H7 (cell line): ENCODE results near the gene NCAPD3. TPM values are rescaled to one million over a fixed set of nuclear protein-coding genes. Genes with fewer than 3 reads are reported as not detected.
"Not testable (repeated sequence)": the region's sequence is repeated elsewhere in the genome, so short reads cannot be mapped to it uniquely, and the experiment has no call there.

Experiments used
- DNase-seq: peaks from one replicate; pipeline ENCODE4 v3.0.0; 2012
- H3K27me3 ChIP-seq: 2 replicates; pipeline ENCODE4 v1.6.0; 2011; ENCODE audit warnings: mild to moderate bottlenecking, low read length; ENCODE audit not compliant: control insufficient read depth, insufficient read depth
- H3K36me3 ChIP-seq: replicated peaks from 2 replicates; pipeline ENCODE4 v1.5.1; 2011; ENCODE audit warnings: low read length; ENCODE audit not compliant: control insufficient read depth, insufficient read depth
- H3K4me3 ChIP-seq: 2 replicates; pipeline ENCODE4 v1.5.1; 2011; ENCODE audit warnings: low read depth, mild to moderate bottlenecking, control low read depth, low read length, moderate library complexity; ENCODE audit not compliant: insufficient read depth
- total RNA-seq: library from RNA; depleted of rRNA; stranded (reverse); fragments of >200 nt; shearing (Covaris generic); gene quantifications from 2 replicates; pipeline ENCODE4 v1.2.3, GENCODE V29; 2014; rRNA removed

The NCAPD3 gene
- total RNA-seq, 1 experiment from 2014 or later, result 68.2 TPM

DNA sequence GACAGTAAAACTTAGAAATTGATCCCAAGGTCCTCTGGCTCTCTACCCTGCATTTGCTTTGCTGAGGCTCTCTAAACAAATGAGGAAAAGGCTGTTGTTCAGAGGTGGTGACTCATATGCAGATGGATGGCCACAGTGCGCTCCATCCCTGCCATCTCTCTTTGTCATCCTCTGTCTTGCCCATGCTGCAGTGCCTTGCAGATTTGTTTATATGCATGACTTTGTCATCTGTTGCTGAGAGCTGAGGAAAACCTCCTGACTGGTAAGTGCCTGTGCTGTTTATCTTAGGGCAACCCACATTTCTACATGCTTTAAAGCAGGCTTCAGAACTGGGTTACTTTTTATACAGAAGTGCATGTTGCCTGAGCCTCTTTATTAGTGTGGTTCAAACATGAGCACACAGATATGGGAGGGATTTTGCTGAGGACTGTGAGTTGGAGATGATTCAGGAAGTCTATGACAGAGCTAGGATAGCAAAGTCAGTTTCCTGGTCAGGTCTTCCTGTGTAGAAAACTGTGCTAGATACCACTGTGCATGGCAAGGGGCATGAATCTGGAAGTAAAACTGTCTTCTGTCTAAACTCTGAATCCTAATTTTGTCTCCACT is 97.4 kb downstream of the NCAPD3 start:
- H3K4me3 ChIP-seq, result no peak overlapping the region
- H3K36me3 ChIP-seq, result no peaks in the 10 kb centered on the region
- H3K27me3 ChIP-seq, result peaks cover 2% of the 10 kb centered on the region
- peak; percentile 62 for DNase-seq

DNA sequence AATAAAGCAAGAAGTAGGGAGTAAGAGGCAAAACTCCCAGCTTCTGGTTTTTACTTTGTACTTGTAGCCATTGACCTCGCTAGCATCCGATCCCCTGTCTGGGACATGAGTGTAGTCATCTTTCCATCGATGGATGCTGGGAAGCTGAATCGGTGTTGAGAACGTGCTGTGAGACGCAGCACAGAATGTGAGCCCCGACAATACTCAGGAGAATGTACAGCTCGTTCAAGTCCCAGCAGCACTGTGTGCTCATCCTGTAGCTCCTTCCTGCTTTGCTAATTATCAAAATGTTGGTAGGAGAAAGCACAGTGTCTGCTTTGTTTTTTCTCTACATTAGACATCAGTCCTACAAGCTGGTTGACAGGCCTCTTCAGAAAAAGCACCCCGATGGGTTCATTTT is 98.3 kb downstream of the NCAPD3 start:
- no peak for DNase-seq
- Histone ChIP-seq H3K27me3 (peaks cover 2% of the 10 kb centered on the region), H3K36me3 (no peaks in the 10 kb centered on the region), H3K4me3 (no peak overlapping the region)

DNA sequence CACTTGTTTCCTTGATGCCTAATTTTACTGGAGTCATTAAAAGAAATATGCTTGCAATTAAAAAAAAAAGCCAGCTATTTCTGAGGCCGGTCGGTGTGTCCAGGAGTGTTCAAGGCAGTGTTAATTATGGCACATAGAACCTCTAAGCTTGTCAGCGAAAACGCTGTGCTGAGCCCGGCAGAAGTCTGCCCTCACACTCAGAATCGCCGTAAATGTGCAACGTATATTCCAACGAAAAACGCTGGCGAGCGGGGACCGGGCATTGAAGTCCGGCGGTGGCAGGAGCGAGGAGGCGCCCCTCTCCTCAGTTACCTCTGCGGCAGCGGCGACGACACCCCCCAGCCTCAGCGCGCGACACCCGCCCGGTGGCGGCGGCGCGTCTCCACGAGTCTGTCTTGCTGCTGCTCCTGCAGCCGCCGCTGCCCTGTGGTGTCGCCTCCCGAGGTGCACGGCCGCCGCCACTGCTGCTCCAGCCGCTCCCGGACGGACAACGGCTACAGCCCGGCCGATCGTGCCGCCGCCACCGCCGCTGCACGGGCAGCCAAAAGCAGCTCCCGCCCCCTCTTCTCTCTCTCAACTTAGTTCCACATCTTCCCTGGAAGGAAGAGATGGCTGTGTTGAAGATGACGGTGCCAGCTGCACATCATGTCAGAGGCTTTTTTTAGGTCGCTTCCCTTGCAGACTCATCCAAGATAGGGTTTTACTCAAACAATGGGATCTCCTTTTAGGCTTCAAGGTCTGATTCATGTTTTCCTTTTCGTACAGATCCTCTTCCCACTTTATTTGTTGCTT is 98.9 kb downstream of the NCAPD3 start:
- Histone ChIP-seq H3K27me3 (peaks cover 2% of the 10 kb centered on the region), H3K36me3 (no peaks in the 10 kb centered on the region), H3K4me3 (peak overlapping the region; percentile 14; the same call in 1 of the 2 replicates)
- peak; percentile 85 for DNase-seq

DNA sequence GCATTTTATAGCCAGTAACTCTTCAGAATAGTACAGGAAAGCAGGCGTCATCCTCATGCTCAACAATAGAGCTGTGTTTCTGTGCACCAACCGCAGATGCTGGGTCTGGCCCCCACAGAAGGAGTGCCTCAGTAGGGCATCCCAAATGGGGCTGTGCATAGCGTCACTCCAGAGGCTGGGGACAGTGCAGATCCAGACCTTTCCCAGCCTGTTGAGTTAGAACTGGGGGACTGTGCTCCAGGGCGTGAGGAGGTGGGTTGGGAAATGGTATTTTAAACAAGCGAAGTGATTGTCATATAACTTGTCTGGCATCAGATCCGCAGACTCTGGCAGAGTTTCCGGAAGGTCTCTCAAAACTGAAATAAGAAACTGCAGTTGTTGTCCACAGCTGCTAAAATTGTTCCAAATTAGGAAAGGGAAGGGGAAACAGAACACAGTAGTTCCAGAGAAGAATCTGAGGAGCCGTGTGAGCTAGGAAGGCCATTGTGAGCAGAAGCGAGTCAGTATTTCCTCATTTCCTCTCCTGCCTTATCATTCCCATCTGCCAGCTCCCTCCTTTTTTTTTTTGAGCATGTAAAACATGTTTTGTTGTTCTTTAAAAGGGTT is 102.7 kb downstream of the NCAPD3 start:
- Histone ChIP-seq H3K4me3 (no peak overlapping the region), H3K36me3 (no peaks in the 10 kb centered on the region), H3K27me3 (peaks cover 2% of the 10 kb centered on the region)
- DNase-seq, result no peak

DNA sequence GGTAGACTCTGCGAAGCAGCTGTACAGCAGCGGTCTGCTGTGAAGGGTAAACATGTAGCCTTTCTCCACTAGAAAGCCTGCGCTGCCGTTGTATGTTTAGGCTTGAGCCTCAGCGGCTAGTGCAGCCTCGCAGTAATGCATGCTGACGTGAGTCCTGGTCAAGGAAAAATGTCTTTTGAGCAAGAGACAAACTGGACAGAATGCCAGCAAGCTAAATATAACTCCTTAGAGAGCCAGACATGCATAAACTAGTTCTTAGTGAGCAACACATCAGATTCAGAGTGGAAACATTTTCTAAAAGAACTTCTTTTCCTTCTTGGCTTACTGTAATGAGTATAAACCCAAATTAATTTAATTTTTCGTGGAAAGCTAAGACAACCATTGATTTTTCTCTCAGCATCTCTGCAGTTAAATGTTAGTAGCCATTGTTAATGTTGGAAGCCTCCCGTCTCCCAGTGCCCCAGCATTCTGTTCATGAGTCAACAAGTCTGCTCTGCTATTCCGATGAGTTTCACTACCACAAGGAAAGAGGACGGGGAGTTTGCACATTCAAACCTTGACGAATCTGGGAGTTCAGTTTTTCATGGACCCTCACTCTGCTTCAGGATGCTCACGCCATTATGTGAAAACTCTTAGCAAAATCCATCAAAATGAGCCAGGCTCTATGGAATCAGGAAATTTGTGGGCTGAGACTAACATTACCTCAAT is 103.5 kb downstream of the NCAPD3 start:
- Histone ChIP-seq H3K4me3 (no peak overlapping the region), H3K27me3 (peaks cover 2% of the 10 kb centered on the region), H3K36me3 (no peaks in the 10 kb centered on the region)
- DNase-seq, result no peak

DNA sequence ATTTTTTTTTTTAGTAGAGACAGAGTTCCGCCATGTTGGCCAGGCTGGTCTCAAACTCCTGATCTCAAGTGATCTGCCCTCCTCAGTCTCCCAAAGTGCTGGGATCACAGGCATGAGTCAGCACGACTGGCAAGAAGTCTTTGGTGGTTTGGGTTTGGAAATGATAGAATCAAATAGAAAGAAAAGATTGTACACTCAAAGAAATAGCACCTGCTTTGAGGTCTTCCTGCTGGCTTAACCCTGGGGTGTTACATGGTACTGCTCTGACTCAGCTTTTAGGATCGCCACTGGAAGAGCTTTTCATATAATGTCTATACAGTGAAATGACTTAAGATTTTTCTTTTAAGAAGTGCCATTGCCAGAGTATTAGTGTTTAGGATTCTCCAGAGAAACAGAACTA is 104.7 kb downstream of the NCAPD3 start:
- DNase-seq, result no peak
- Histone ChIP-seq H3K27me3 (no peaks in the 10 kb centered on the region), H3K4me3 (no peak overlapping the region), H3K36me3 (no peaks in the 10 kb centered on the region)

DNA sequence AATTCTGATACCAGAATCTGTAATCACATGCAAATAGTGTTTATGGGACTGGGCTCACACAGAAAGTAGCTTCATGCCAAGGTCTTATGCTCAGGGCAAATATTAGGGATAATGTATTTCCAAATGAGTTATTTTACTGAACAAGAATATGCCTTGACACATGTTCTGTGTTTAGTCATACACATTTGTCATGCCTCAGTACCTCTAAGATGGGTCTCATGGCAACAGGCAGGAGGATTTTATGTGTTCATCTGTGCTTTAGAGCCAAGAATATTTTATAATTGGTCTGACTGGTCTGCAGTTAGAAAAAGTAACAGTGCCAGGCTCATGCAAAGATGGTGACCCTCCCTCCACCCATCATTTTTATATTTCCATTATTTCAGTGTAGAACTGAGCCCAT is 105.8 kb downstream of the NCAPD3 start:
- no peak for DNase-seq
- no peaks in the 10 kb centered on the region for H3K36me3 ChIP-seq
- H3K27me3 ChIP-seq, result no peaks in the 10 kb centered on the region
- no peak overlapping the region for H3K4me3 ChIP-seq

DNA sequence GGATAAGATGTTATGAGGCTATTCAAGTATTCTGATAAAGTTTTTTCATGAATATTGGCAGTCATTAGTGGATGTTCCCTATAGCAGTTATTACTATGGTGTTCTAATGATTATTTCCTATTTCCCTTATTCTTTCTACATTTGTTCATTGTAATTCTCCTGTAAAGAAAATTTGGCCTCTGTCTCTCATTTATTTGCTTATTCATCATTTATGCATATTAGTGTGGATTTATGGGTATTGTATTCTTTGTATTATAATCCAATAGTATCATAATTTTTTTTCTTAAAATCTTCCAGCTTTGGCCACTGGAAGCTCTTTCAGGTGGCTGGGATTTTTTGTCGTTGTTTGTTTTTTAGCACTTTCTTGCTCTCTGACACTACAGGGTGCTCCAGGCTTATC is 107.6 kb downstream of the NCAPD3 start:
- no peak for DNase-seq
- no peak overlapping the region for H3K4me3 ChIP-seq
- no peaks in the 10 kb centered on the region for H3K27me3 ChIP-seq
- no peaks in the 10 kb centered on the region; the same call in 1 of the 2 replicates for H3K36me3 ChIP-seq

DNA sequence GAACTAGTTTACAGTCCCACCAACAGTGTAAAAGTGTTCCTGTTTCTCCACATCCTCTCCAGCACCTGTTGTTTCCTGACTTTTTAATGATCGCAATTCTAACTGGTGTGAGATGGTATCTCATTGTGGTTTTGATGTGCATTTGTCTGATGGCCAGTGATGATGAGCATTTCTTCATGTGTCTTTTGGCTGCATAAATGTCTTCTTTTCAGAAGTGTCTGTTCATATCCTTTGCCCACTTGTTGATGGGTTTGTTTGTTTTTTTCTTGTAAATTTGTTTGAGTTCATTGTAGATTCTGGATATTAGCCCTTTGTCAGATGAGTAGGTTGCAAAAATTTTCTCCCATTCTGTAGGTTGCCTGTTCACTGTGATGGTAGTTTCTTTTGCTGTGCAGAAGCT is 110.0 kb downstream of the NCAPD3 start:
- not testable (repeated sequence) for DNase-seq, H3K36me3 ChIP-seq, H3K27me3 ChIP-seq, H3K4me3 ChIP-seq

DNA sequence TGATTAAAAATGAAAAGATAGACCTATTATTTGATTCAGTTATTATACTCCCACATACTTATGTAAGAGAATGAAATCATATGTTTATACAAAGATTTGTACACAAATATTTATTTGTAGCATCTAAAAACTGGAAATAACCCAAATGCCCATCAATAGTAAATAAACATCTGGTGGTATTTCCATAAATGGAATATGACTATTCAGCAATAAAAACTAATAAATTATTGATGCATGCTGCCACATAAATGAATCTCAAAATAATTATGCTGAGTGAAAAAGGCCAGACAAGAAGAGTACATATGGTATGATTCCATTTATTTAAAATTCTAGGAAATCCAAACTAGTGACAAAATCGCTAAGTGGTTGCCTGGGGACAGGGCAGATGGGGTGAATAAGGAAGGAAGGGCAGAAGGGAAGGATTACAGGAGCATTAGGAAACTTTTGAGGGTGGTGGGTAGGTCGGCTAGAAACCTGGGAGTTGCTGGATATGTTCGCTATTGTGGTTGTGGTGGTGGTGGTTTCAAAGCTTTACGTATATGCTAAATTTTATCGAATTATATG is 113.4 kb downstream of the NCAPD3 start:
- no peak for DNase-seq
- no peaks in the 10 kb centered on the region for H3K27me3 ChIP-seq
- no peak overlapping the region for H3K4me3 ChIP-seq
- no peaks in the 10 kb centered on the region; the same call in 1 of the 2 replicates for H3K36me3 ChIP-seq

Other genes starting within 250 kb of the NCAPD3 start
- 34.4 and 40.8 TPM in 2 replicates for gene JAM3, start 154.9 kb downstream of the NCAPD3 start, total RNA-seq
- 25.3 and 26.8 TPM in 2 replicates for gene VPS26B, start 704 bp upstream of the NCAPD3 start, total RNA-seq
- gene THYN1, start 29.4 kb upstream of the NCAPD3 start, total RNA-seq, result 114 and 117 TPM in 2 replicates
- 44.2 TPM in 2 replicates for gene ACAD8, start 29.6 kb upstream of the NCAPD3 start, total RNA-seq
- 24.0 and 35.0 TPM in 2 replicates for gene GLB1L3, start 52.4 kb upstream of the NCAPD3 start, total RNA-seq
- 3.7 and 4.1 TPM in 2 replicates for gene GLB1L2, start 108.0 kb upstream of the NCAPD3 start, total RNA-seq
- gene B3GAT1, start 188.3 kb upstream of the NCAPD3 start, total RNA-seq, result 9.9 and 12.8 TPM in 2 replicates